HG03045 (cell line): Measurements from ENCODE around the gene CCR2.

Experiments used
- ATAC-seq: cut with Tn5 transposase; IDR thresholded peaks from one replicate; pipeline ENCODE4 v1.9.1; 2021; ENCODE audit warnings: mild to moderate bottlenecking, moderate library complexity; ENCODE audit not compliant: unreplicated experiment

CCR2 gene

DNA sequence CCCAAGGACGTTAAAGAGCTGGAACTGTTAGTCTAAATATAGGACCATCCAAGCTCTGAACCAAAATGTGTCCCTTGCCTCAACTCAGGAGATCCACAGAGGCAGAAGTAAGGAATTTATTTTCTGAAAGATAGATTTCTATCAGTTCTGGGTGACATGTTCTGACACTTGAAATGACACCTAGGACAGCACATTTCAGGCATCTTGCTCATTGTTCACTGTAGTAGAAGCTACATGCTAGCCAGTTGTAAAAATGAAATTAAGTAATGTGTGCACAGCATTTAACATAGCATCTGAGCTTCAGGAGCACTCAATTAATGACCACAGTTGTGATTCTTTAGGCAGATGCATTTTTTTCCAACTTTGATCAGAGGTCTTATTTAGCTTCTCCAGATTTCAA is 567 bp downstream of the CCR2 start:
- ATAC-seq = no peak

DNA sequence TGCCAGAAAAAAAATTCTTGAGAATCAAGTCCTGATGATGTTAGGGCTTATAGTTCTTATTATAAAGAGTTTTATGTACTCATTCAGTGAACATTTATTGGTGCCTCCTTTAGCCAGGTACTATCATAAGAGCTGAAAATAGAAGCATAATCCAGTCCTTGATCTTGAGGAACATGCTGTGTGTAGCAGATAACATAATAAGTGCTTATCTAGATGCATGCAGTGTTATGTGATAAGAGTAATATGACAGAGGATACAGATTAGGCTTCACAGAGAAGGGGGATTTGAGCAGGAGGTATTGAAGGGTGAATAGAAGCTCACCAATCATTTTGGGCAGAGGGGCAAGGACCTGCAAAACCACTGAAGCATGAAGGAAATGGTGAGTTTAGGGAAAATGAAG is 1.1 kb downstream of the CCR2 start:
- no peak for ATAC-seq

DNA sequence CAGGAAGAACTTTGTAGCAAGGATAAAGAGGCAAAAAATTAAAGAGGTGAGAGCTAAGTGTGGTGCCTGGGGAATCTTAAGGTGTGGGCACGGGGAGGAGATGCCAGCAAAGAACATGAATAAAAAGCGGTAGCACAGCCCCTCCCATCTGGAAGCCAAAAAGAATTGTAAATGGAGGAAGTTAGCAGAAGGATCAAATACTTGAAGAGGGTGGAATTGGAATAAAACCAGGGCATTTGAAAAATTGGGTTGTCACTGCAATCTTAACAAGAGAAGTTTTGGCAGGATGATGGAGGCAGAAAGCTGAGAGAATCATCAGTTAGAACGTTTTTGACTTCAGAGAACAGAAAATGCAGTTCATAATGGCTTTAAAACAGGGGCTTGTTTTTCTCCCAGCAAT is 2.4 kb downstream of the CCR2 start:
- ATAC-seq = no peak

DNA sequence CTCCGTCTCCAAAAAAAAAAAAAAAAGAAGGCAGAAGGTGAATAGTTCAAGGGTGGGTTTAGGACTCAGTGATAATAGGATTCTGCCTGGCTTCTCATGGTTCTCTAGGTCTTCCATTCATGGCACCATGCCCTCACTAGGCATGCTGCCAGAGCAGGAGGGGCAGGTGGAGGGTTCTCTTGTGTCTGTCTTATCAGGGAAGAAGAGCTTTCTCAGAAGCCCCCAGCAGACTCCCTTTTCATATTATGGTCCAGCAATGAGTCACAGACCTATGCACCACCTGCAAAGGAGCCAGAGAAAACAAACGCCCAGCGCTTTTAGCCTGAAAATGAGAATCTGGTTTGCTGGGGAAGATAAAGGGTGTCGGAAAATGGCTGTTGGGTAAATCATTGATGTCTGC is 3.0 kb downstream of the CCR2 start:
- ATAC-seq = no peak

DNA sequence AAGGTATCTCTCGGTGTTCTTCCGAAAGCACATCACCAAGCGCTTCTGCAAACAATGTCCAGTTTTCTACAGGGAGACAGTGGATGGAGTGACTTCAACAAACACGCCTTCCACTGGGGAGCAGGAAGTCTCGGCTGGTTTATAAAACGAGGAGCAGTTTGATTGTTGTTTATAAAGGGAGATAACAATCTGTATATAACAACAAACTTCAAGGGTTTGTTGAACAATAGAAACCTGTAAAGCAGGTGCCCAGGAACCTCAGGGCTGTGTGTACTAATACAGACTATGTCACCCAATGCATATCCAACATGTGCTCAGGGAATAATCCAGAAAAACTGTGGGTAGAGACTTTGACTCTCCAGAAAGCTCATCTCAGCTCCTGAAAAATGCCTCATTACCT is 4.6 kb downstream of the CCR2 start:
- no peak for ATAC-seq

DNA sequence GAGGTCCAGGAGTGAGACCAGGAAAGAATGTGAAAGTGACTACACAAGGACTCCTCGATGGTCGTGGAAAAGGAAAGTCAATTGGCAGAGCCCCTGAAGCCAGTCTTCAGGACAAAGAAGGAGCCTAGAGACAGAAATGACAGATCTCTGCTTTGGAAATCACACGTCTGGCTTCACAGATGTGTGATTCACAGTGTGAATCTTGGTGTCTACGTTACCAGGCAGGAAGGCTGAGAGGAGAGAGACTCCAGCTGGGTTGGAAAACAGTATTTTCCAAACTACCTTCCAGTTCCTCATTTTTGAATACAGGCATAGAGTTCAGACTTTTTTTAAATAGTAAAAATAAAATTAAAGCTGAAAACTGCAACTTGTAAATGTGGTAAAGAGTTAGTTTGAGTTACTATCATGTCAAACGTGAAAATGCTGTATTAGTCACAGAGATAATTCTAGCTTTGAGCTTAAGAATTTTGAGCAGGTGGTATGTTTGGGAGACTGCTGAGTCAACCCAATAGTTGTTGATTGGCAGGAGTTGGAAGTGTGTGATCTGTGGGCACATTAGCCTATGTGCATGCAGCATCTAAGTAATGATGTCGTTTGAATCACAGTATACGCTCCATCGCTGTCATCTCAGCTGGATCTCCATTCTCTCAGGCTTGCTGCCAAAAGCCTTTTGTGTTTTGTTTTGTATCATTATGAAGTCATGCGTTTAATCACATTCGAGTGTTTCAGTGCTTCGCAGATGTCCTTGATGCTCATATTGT is 6.0 kb downstream of the CCR2 start:
- ATAC-seq = peak; percentile 57

DNA sequence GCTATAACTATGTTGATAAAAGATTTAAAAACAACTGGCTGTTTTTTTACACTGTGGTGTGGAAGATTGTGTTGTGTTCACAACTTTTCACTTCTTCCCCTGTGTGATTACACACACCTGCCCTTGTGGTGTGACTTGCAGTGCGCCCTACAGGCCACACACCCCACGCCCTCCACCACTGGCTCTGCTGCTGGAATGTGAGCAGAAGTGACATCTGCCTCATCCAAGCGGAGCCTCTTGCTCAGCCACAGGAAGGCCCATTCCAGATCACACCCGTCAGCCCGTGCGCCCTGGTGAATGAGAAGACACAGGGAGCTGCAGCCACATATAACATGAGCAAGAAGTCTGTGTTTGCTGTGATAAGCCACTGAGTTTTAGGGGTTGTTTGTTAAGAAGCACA is 7.0 kb downstream of the CCR2 start:
- no peak for ATAC-seq

DNA sequence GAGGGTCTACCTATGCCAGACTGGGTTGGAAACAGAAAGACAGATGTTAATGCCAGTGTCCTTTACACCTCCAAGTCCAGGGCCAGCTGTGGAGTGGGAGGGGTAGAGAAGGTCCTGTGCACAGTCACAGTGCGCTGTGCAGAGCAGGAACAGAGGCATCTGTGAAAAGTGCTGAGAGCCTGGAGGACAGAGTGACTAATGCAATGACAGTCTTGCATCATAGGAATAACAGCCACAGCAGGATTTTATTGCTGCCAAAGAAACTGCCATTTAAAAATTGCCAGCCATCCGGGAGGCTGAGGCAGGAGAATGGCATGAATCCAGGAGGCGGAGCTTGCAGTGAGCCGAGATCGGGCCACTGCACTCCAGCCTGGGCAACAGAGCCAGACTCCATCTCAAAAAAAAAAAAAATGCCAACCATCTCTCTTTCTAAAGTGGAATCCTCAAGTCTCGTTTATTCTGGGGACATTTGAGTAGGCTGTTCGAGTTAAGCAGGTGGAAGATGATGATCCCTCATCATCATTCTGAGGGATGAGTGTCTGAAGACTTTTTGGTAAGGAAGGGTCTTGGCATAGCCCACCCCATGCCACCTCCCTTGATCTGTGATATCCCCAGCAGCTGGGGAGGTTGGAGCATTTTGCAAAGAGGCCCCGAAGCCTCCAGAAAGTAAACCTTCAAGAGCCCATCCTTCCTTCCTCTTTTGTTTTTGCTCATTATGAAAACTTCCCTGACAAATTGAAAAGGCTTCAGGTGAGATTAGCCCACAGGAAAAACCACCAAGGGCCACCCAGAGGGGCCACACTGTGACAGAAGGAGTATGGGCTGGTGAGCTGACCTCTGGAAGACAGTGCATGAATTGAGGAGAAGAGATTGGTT is 7.7 kb downstream of the CCR2 start:
- ATAC-seq = no peak

DNA sequence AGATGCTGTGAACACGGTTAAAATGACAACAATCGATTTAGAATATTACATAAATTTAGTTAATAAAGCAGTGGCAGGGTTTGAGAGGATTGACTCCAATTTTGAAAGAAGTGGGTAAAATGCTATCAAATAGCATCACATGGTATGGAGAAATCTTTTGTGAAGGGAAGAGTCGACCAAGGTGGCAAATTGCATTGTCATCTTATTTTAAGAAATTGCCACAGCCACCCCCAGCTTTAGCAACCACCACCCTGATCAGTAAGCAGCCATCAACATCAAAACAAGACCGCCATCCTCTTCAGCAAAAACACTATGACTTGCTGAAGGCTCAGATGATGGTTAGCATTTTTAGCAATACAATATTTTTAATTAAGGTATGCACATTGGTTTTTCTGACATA is 11.1 kb downstream of the CCR2 start:
- no peak for ATAC-seq

DNA sequence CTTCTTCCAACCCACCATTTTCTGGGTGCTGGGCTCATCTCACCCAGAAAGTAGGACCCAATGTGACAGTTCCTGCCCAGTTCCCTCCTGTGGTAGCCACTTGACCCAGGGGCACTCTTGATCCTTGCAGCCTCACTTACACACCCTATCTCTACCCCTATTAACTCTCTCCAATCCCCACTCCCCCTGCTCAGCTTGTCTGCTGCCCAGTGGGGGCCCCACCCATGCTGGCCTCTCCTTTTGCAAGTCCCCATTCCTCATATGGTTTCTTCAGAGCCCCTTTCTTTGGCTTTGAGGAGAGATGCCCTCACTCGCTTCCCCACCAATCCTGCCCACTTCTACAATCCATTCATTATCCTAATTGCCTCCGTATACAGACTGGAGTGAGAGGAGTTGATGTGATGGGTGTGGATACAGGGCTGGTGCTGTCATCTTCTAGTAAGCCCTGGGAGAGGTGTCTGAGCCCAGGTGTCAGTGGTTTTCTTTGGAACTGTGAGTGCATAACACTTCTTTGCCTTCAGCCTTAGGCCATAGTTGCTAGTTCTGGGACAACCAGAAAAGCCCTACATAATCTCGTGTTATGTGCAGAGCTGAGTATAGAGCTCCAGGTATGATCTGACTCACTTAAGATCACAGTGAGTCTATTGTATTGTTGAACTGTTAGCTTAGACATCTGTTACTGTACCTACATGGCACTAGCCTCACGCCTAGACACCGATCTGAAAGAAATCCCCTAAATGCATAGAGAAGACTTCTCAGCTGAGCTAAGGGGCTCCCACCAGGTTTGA is 12.0 kb downstream of the CCR2 start:
- ATAC-seq = no peak

DNA sequence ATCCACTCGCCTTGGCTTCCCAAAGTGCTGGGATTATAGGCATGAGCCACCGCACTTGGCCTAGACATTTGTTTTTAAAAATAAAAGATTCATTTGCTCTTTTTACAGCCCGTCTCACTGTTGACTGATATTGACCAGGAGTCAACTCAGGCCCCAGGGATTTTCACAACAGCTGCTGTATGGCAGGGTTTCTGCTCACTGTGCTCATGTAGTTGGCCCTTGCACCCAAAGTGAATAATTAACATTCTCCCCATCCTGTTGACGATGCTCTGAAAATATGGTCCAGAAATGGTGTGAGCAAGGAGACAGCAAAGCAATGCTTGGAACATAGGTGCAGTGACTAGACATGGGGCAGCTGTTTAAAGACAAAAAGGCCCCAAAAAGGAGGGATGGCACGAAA is 13.9 kb downstream of the CCR2 start:
- no peak for ATAC-seq

DNA sequence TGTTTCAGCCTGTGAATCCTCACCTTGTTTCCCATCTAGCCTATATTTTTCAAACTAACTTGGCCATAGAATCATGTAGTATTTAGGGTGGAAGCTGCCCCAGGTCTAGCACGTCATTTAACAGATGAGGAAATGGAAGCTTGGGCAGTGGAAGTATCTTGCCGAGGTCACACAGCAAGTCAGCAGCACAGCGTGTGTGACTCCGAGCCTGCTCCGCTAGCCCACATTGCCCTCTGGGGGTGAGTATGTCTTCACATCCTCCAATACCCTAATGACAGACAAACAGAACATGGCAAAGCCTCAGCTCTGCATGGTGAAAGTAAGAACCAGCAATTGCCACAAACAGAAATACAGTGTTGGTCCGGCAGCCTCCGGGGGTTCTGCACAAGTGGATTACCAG is 14.7 kb downstream of the CCR2 start:
- ATAC-seq = no peak

DNA sequence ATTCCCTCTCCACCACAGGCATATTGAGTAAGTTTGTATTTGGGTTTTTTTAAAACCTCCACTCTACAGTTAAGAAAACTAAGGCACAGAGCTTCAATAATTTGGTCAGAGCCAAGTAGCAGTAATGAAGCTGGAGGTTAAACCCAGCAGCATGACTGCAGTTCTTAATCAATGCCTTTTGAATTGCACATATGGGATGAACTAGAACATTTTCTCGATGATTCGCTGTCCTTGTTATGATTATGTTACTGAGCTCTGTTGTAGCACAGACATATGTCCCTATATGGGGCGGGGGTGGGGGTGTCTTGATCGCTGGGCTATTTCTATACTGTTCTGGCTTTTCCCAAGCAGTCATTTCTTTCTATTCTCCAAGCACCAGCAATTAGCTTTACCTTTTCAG is 15.2 kb downstream of the CCR2 start:
- ATAC-seq = no peak

DNA sequence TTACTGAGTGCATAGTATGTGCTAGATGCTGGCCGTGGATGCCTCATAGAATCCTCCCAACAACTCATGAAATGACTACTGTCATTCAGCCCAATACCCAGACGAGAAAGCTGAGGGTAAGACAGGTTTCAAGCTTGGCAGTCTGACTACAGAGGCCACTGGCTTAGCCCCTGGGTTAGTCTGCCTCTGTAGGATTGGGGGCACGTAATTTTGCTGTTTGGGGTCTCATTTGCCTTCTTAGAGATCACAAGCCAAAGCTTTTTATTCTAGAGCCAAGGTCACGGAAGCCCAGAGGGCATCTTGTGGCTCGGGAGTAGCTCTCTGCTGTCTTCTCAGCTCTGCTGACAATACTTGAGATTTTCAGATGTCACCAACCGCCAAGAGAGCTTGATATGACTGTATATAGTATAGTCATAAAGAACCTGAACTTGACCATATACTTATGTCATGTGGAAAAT is 15.8 kb downstream of the CCR2 start:
- ATAC-seq = peak; percentile 70

DNA sequence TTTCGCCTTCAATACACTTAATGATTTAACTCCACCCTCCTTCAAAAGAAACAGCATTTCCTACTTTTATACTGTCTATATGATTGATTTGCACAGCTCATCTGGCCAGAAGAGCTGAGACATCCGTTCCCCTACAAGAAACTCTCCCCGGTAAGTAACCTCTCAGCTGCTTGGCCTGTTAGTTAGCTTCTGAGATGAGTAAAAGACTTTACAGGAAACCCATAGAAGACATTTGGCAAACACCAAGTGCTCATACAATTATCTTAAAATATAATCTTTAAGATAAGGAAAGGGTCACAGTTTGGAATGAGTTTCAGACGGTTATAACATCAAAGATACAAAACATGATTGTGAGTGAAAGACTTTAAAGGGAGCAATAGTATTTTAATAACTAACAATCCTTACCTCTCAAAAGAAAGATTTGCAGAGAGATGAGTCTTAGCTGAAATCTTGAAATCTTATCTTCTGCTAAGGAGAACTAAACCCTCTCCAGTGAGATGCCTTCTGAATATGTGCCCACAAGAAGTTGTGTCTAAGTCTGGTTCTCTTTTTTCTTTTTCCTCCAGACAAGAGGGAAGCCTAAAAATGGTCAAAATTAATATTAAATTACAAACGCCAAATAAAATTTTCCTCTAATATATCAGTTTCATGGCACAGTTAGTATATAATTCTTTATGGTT is 17.1 kb downstream of the CCR2 start, which contains the start of gene CCR5:
CCR5 (plus strand) TSS at position 108 of the 680 bp plus-strand sequence. CDS start 1,957 bp downstream, outside the sequence.
- no peak for ATAC-seq

DNA sequence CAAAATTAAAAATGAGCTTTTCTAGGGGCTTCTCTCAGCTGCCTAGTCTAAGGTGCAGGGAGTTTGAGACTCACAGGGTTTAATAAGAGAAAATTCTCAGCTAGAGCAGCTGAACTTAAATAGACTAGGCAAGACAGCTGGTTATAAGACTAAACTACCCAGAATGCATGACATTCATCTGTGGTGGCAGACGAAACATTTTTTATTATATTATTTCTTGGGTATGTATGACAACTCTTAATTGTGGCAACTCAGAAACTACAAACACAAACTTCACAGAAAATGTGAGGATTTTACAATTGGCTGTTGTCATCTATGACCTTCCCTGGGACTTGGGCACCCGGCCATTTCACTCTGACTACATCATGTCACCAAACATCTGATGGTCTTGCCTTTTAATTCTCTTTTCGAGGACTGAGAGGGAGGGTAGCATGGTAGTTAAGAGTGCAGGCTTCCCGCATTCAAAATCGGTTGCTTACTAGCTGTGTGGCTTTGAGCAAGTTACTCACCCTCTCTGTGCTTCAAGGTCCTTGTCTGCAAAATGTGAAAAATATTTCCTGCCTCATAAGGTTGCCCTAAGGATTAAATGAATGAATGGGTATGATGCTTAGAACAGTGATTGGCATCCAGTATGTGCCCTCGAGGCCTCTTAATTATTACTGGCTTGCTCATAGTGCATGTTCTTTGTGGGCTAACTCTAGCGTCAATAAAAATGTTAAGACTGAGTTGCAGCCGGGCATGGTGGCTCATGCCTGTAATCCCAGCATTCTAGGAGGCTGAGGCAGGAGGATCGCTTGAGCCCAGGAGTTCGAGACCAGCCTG is 17.8 kb downstream of the CCR2 start:
- ATAC-seq = no peak

DNA sequence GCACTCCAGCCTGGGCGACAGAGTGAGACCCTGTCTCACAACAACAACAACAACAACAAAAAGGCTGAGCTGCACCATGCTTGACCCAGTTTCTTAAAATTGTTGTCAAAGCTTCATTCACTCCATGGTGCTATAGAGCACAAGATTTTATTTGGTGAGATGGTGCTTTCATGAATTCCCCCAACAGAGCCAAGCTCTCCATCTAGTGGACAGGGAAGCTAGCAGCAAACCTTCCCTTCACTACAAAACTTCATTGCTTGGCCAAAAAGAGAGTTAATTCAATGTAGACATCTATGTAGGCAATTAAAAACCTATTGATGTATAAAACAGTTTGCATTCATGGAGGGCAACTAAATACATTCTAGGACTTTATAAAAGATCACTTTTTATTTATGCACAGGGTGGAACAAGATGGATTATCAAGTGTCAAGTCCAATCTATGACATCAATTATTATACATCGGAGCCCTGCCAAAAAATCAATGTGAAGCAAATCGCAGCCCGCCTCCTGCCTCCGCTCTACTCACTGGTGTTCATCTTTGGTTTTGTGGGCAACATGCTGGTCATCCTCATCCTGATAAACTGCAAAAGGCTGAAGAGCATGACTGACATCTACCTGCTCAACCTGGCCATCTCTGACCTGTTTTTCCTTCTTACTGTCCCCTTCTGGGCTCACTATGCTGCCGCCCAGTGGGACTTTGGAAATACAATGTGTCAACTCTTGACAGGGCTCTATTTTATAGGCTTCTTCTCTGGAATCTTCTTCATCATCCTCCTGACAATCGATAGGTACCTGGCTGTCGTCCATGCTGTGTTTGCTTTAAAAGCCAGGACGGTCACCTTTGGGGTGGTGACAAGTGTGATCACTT is 18.8 kb downstream of the CCR2 start:
- ATAC-seq = no peak

DNA sequence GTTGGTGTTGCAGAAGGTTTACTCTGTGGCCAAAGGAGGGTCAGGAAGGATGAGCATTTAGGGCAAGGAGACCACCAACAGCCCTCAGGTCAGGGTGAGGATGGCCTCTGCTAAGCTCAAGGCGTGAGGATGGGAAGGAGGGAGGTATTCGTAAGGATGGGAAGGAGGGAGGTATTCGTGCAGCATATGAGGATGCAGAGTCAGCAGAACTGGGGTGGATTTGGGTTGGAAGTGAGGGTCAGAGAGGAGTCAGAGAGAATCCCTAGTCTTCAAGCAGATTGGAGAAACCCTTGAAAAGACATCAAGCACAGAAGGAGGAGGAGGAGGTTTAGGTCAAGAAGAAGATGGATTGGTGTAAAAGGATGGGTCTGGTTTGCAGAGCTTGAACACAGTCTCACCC is 20.8 kb downstream of the CCR2 start:
- no peak for ATAC-seq

DNA sequence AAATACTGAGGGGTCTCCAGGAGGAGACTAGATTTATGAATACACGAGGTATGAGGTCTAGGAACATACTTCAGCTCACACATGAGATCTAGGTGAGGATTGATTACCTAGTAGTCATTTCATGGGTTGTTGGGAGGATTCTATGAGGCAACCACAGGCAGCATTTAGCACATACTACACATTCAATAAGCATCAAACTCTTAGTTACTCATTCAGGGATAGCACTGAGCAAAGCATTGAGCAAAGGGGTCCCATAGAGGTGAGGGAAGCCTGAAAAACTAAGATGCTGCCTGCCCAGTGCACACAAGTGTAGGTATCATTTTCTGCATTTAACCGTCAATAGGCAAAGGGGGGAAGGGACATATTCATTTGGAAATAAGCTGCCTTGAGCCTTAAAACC is 21.3 kb downstream of the CCR2 start:
- no peak for ATAC-seq
